ENCODE measurements around the gene CLTC. TPM values are rescaled to one million over a fixed set of nuclear protein-coding genes. Genes with fewer than 3 reads are reported as not detected.

CLTC gene
- polyA plus RNA-seq, 1 of the 3 experiments (the other 2 are of a cell fraction): 160 TPM

GRCh38 chr17:59627274-59627673 is 7.6 kb downstream of the CLTC start:
- ChIA-PET POLR2A (no interaction called here), CTCF (no interaction called here)
- Histone ChIP-seq H4K20me1 (ENCODE audit: insufficient read depth) (peaks cover 100% of the 10 kb centered on the region), H3K4me3 (ENCODE audit: low read depth in 2 of 2, low read length in 1 of 2) (no peak overlapping the region), H3K27ac (ENCODE audit: low read depth in 2 of 2, low read length in 1 of 2) (no peak overlapping the region), H3K9me3 (no peaks in the 10 kb centered on the region), H3F3A (replicated peaks; ENCODE audit: insufficient read depth) (no peaks in the 10 kb centered on the region), H3K4me2 (no peak overlapping the region), H3K9me2 (no peaks in the 10 kb centered on the region), H3K36me3 (replicated peaks in 1 of 2; ENCODE audit: control insufficient read depth in 1 of 2, insufficient read depth in 2 of 2, low read length in 1 of 2) (peaks cover 18 to 66% of the 10 kb centered on the region in 2 experiments), H3K4me1 (ENCODE audit: control insufficient read depth in 1 of 2, insufficient read depth in 2 of 2, low read depth in 1 of 2, low read length in 1 of 2) (peaks cover 9 to 12% of the 10 kb centered on the region in 2 experiments; a peak in 3 of 4 replicates), H3K9ac (no peak overlapping the region), H3K79me2 (ENCODE audit: insufficient read depth) (peaks cover 100% of the 10 kb centered on the region), H3K27me3 (ENCODE audit: insufficient read depth) (no peaks in the 10 kb centered on the region), H2AFZ (ENCODE audit: low read depth) (no peak overlapping the region)
- TF ChIP-seq SIN3A (IDR thresholded peaks at IDR 0.05; ENCODE audit: borderline replicate concordance, low read depth, low read length) (no peak), JUND (IDR thresholded peaks at IDR 0.05) (no peak), ZBTB33 (IDR thresholded peaks at IDR 0.05; ENCODE audit: borderline replicate concordance, low read depth) (no peak), TEAD4 (IDR thresholded peaks at IDR 0.05; ENCODE audit: borderline replicate concordance, insufficient read depth) (no peak), MXI1 (IDR thresholded peaks at IDR 0.05; ENCODE audit: low read depth, low read length) (no peak), REST (IDR thresholded peaks at IDR 0.05; ENCODE audit: low read depth, low read length) (no peak), ELF1 (IDR thresholded peaks at IDR 0.05) (no peak)
- DNase-seq: no peak
- WGBS (ENCODE audit: low lambda C conversion rate): 90% methylated on average over 3 of the region's 3 CpGs

DNA sequence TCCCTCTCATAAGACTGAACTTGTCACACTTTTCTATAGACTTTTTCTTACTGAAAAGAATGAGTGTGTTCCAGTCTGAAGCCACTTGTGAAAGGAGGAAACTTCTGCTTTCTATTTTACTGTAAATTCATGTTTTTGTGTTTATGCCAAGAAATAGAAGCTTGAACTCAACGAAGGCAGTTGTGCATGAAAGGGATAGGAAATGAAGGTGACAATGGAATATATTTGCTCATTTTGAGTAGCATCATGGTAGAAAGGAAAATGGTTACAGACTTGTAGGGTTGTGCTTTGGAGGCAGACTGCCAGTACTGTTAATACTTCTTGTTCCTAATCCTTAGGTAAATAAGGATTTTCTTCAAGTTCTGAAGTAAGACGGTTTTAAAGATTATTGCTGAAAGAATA is 8.1 kb downstream of the CLTC start:
- no peak overlapping the region for H3K4me2 ChIP-seq
- H3K9ac ChIP-seq: no peak overlapping the region
- POLR2A ChIA-PET: no interaction called here
- no peak overlapping the region for H3K27ac ChIP-seq (ENCODE audit: low read depth in 2 of 2, low read length in 1 of 2)
- no peaks in the 10 kb centered on the region for H3K9me3 ChIP-seq
- WGBS (ENCODE audit: low lambda C conversion rate): 74% methylated on average over 2 of the region's 2 CpGs
- H3K4me3 ChIP-seq (ENCODE audit: low read depth in 2 of 2, low read length in 1 of 2): no peak overlapping the region
- H2AFZ ChIP-seq (ENCODE audit: low read depth): no peak overlapping the region
- peaks cover 17 to 71% of the 10 kb centered on the region in 2 experiments for H3K36me3 ChIP-seq (replicated peaks in 1 of 2; ENCODE audit: control insufficient read depth in 1 of 2, insufficient read depth in 2 of 2, low read length in 1 of 2)
- no peaks in the 10 kb centered on the region for H3K27me3 ChIP-seq (ENCODE audit: insufficient read depth)
- H3K4me1 ChIP-seq (ENCODE audit: control insufficient read depth in 1 of 2, insufficient read depth in 2 of 2, low read depth in 1 of 2, low read length in 1 of 2): peaks cover 5 to 7% of the 10 kb centered on the region in 2 experiments; a peak in 2 of 4 replicates
- no peaks in the 10 kb centered on the region for H3K9me2 ChIP-seq
- H3K79me2 ChIP-seq (ENCODE audit: insufficient read depth): peaks cover 100% of the 10 kb centered on the region
- DNase-seq: no peak
- CTCF ChIA-PET: no interaction called here
- no peaks in the 10 kb centered on the region for H3F3A ChIP-seq (replicated peaks; ENCODE audit: insufficient read depth)
- TF ChIP-seq FOXJ3 (CRISPR knock-in tag; IDR thresholded peaks at IDR 0.05): no peak
- no peak for TF ChIP-seq FOSL2 (IDR thresholded peaks at IDR 0.05; ENCODE audit: borderline replicate concordance, low read depth)
- TF ChIP-seq MEF2A (IDR thresholded peaks at IDR 0.05; ENCODE audit: borderline replicate concordance, low read depth): no peak
- TF ChIP-seq, protein P1, sequence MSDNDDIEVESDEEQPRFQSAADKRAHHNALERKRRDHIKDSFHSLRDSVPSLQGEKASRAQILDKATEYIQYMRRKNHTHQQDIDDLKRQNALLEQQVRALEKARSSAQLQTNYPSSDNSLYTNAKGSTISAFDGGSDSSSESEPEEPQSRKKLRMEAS (IDR thresholded peaks at IDR 0.05; ENCODE audit: low read depth): no peak
- no peak for TF ChIP-seq RAD21 (IDR thresholded peaks at IDR 0.05; ENCODE audit: low read length)
- no peak for TF ChIP-seq RCOR1 (IDR thresholded peaks at IDR 0.05; ENCODE audit: low read length)
- no peak for TF ChIP-seq TAF1 (IDR thresholded peaks at IDR 0.05; ENCODE audit: borderline replicate concordance, low read depth, low read length)
- TF ChIP-seq RFX5 (IDR thresholded peaks at IDR 0.05; ENCODE audit: low read length): no peak
- TF ChIP-seq TCF12 (IDR thresholded peaks at IDR 0.05): no peak
- peaks cover 100% of the 10 kb centered on the region for H4K20me1 ChIP-seq (ENCODE audit: insufficient read depth)

All from SK-N-SH (cell line).